ENCODE data around the gene ZNF423. TPM values are rescaled to one million over a fixed set of nuclear protein-coding genes. Genes with fewer than 3 reads are reported as not detected.
A peak's percentile ranks its signal among the peaks of the same experiment; 100 is the strongest.

Gene ZNF423
- polyA plus RNA-seq, 4 donors, result 0.54 to 10.3 (median 2.9) TPM; not detected in 1

DNA sequence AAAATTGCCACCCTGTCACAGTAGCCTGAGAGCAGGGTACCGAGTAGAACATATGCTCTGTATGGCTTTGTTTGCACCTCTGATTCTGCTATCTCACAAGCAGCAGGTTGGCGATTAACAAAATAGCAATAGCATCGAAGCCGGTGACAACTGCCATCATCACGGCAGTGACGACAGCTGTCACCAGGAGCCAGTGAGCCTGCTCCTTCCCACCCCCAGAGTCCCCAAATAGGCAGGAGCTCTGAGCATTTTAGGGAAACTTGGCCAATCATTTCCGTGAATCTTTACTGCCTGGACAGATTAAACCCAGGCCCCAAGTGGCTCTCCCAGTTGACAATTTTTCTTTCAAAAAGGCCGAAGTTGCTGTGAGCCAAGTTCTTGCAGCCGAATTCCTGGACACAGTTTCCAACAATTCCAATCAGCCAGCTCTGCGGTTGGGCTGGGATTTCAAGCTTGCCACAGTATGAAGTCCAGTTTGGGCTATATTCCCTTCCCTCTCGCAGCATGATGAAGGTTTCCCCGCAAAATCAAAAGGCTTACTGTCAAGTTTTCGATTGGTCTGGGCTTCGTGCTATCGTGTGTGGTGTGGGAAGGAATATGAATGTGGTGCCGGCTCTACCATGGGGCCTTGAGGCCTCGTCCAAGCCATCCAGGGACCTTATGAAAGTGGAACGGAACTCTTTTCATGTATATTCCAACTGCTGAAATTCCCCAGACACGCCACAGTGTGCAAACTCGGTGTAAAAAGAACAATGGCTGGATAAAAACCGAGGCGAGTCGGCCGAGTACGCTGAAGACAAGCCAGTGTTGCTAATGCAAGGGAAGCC lies 295.7 kb downstream of the ZNF423 start:
- peak overlapping the region in 1 of 3 donors; percentile 63 for H3K27ac ChIP-seq (ENCODE audit: low read depth in 1 of 3, low read length in 2 of 3)
- WGBS, 3 donors, result 69 to 86% (median 82%) methylated on average over 25 of the region's 25 CpGs

DNA sequence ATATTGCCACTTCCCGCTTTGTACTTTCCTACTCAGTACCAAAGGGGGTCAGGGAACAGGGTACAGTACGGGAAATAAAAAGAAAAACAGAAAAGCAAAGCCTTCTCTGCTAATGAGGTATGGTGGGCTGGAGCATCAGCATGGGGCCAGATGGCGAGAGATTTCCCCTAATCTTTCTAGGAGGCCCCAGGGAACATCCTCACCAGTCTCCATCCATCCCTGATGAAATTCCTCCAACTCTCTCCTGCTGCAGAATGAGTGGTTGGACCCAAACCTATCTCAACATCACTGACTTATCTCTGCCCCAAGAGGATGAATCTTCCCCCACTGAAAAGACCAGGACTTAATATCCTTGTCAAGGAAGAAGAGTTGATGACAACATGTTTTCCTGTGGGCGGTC lies 296.7 kb downstream of the ZNF423 start:
- Histone ChIP-seq H3K4me1 (ENCODE audit: control insufficient read depth in 3 of 3, insufficient read depth in 2 of 3, low read depth in 1 of 3, low read length in 2 of 3) (peaks cover 0 to 16% (median 0%) of the 10 kb centered on the region in 3 donors), H3K4me3 (ENCODE audit: low read depth in 1 of 3, low read length in 3 of 3) (no peak overlapping the region), H3K36me3 (ENCODE audit: control insufficient read depth in 3 of 3, insufficient read depth in 2 of 3, low read depth in 1 of 3, low read length in 3 of 3) (peaks cover 0 to 2% (median 0%) of the 10 kb centered on the region in 3 donors), H3K27ac (ENCODE audit: low read depth in 1 of 3, low read length in 2 of 3) (no peak overlapping the region), H3K27me3 (ENCODE audit: control insufficient read depth in 3 of 3, insufficient read depth in 3 of 3, low read length in 3 of 3) (peaks cover 0 to 2% (median 0%) of the 10 kb centered on the region in 3 donors), H3K9me3 (ENCODE audit: control insufficient read depth in 2 of 2, insufficient read depth in 1 of 2, low read depth in 1 of 2, low read length in 1 of 2) (no peaks in the 10 kb centered on the region)
- FAIRE-seq (no peak), DNase-seq (no peak)
- WGBS, 3 donors, result 65 to 89% (median 78%) methylated on average over 4 of the region's 4 CpGs

More for the DNA sequence above, 295.7 kb downstream of the ZNF423 start:
- H3K4me1 ChIP-seq (ENCODE audit: control insufficient read depth in 3 of 3, insufficient read depth in 2 of 3, low read depth in 1 of 3, low read length in 2 of 3), result peaks cover 0 to 16% (median 0%) of the 10 kb centered on the region in 3 donors
- no peaks in the 10 kb centered on the region for H3K9me3 ChIP-seq (ENCODE audit: control insufficient read depth in 2 of 2, insufficient read depth in 1 of 2, low read depth in 1 of 2, low read length in 1 of 2)
- DNase-seq (no peak), FAIRE-seq (no peak)
- H3K36me3 ChIP-seq (ENCODE audit: control insufficient read depth in 3 of 3, insufficient read depth in 2 of 3, low read depth in 1 of 3, low read length in 3 of 3), result peaks cover 0 to 2% (median 0%) of the 10 kb centered on the region in 3 donors
- no peak overlapping the region for H3K4me3 ChIP-seq (ENCODE audit: low read depth in 1 of 3, low read length in 3 of 3)
- peaks cover 0 to 2% (median 0%) of the 10 kb centered on the region in 3 donors for H3K27me3 ChIP-seq (ENCODE audit: control insufficient read depth in 3 of 3, insufficient read depth in 3 of 3, low read length in 3 of 3)

DNA sequence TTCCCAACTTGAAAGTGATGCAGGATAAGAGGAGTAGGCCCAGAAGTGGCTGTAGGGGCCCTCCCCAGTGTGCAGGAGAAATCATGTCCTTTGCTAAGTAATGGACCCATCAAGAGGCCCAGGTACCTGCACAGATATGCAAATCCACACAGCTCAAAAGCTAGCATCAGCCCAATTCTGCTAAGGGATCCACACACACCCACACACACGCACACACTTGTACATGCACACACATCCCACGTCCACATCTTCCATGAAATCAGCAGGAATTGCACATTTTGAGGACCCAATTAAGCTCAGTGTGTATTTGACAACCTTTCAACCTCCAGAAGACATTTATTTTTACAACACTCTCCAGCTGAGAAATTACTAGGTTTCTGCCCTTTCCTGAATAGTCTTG lies 297.5 kb downstream of the ZNF423 start:
- H3K4me1 ChIP-seq (ENCODE audit: control insufficient read depth in 3 of 3, insufficient read depth in 2 of 3, low read depth in 1 of 3, low read length in 2 of 3), result peaks cover 0 to 16% (median 0%) of the 10 kb centered on the region in 3 donors
- H3K9me3 ChIP-seq (ENCODE audit: control insufficient read depth in 2 of 2, insufficient read depth in 1 of 2, low read depth in 1 of 2, low read length in 1 of 2), result no peaks in the 10 kb centered on the region
- WGBS, 3 donors, result 51 to 91% (median 82%) methylated on average over 2 of the region's 2 CpGs
- no peak overlapping the region for H3K4me3 ChIP-seq (ENCODE audit: low read depth in 1 of 3, low read length in 3 of 3)
- H3K36me3 ChIP-seq (ENCODE audit: control insufficient read depth in 3 of 3, insufficient read depth in 2 of 3, low read depth in 1 of 3, low read length in 3 of 3), result peaks cover 0 to 2% (median 0%) of the 10 kb centered on the region in 3 donors
- DNase-seq (no peak), FAIRE-seq (no peak)
- no peak overlapping the region for H3K27ac ChIP-seq (ENCODE audit: low read depth in 1 of 3, low read length in 2 of 3)
- H3K27me3 ChIP-seq (ENCODE audit: control insufficient read depth in 3 of 3, insufficient read depth in 3 of 3, low read length in 3 of 3), result peaks cover 0 to 2% (median 0%) of the 10 kb centered on the region in 3 donors

DNA sequence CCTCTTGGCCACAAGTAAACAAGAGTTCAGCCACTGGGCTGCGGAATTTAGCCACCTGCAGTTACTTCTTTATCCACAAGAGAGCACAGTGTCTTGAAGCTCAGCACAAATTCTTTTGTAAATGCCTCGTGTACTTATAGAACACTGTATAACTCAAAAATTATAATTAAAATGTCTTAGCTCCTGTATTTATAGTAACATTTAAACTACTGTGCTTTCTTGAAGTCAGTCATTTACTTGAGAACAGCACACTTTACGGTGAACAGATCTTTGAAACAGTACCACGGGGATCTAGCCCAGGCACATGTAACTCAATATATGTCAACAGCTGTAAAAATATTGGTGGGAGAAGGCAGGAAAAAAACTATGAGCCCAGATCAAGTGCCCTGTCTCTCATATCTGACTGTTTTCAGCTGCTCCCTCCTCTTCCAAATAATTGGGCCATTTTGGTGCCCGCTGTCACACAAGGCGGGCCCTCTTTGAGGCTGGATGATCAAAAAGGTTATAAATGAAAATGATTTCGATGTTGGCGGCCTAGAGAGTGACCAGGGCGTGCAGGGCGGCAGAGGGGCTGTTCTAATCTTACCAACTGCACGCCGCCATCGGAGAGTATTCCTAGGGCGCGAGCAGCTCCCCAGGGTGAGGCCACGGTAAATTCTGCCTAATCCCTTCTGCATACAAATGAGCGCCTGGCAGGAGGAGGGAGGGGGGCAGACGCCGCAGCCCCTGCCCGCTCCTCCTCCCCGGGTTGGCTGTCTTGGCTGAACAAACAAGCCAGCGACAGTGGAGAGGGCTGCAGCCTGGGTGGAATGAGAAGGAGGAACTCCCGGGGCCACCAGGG lies 299.1 kb downstream of the ZNF423 start:
- H3K27me3 ChIP-seq (ENCODE audit: control insufficient read depth in 3 of 3, insufficient read depth in 3 of 3, low read length in 3 of 3), result peaks cover 0 to 2% (median 0%) of the 10 kb centered on the region in 3 donors
- FAIRE-seq (no peak), DNase-seq (peak in 1 of 2 donors; percentile 46)
- 31 to 55% (median 41%) methylated on average over 23 of the region's 23 CpGs for WGBS, 3 donors
- peaks cover 0 to 2% (median 0%) of the 10 kb centered on the region in 3 donors for H3K36me3 ChIP-seq (ENCODE audit: control insufficient read depth in 3 of 3, insufficient read depth in 2 of 3, low read depth in 1 of 3, low read length in 3 of 3)
- H3K27ac ChIP-seq (ENCODE audit: low read depth in 1 of 3, low read length in 2 of 3), result peak overlapping the region in 1 of 3 donors; percentile 8
- H3K4me1 ChIP-seq (ENCODE audit: control insufficient read depth in 3 of 3, insufficient read depth in 2 of 3, low read depth in 1 of 3, low read length in 2 of 3), result peaks cover 0 to 16% (median 0%) of the 10 kb centered on the region in 3 donors
- no peak overlapping the region for H3K4me3 ChIP-seq (ENCODE audit: low read depth in 1 of 3, low read length in 3 of 3)
- no peaks in the 10 kb centered on the region for H3K9me3 ChIP-seq (ENCODE audit: control insufficient read depth in 2 of 2, insufficient read depth in 1 of 2, low read depth in 1 of 2, low read length in 1 of 2)

DNA sequence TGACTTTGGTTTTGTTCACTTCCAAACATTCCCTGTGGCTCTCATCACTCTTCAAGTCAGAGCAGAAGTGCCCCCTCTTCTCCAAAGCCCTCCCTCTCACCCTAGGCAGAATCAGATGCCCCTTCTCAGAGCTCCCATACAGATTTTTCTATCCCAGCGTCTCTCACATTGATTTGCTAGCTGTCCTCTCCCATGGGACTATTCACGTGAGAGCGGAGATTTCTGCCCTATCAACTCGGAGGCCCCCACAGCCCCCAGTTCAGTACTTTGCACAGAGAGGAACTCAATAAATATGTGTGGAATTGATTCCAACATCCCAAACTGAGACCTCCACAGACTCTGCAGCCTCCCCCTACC lies 299.7 kb downstream of the ZNF423 start:
- Histone ChIP-seq H3K9me3 (ENCODE audit: control insufficient read depth in 2 of 2, insufficient read depth in 1 of 2, low read depth in 1 of 2, low read length in 1 of 2) (no peaks in the 10 kb centered on the region), H3K27ac (ENCODE audit: low read depth in 1 of 3, low read length in 2 of 3) (no peak overlapping the region), H3K27me3 (ENCODE audit: control insufficient read depth in 3 of 3, insufficient read depth in 3 of 3, low read length in 3 of 3) (peaks cover 0 to 2% (median 0%) of the 10 kb centered on the region in 3 donors), H3K4me3 (ENCODE audit: low read depth in 1 of 3, low read length in 3 of 3) (no peak overlapping the region), H3K4me1 (ENCODE audit: control insufficient read depth in 3 of 3, insufficient read depth in 2 of 3, low read depth in 1 of 3, low read length in 2 of 3) (peaks cover 0 to 20% (median 0%) of the 10 kb centered on the region in 3 donors), H3K36me3 (ENCODE audit: control insufficient read depth in 3 of 3, insufficient read depth in 2 of 3, low read depth in 1 of 3, low read length in 3 of 3) (peaks cover 0 to 2% (median 0%) of the 10 kb centered on the region in 3 donors)
- 56 to 74% (median 66%) methylated on average over 4 of the region's 4 CpGs for WGBS, 3 donors
- DNase-seq (no peak), FAIRE-seq (no peak)

DNA sequence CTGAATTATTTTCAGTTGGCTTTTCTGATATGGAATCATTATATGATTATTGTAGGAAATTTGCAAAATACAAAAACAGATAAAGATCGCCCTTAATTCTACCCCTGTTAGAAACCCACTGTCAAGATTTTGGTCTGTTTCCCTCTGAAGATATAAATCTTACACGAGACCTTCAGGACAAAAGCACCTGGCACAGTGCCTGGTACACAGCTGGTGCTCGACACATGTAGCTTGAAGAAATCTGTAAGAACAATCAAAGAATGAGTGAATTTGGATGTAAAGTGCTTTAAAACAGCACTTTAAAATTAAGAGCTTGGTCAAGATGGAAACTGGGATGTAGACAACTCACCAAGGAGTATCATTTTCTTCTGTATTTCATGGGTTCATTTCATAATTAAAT lies 301.2 kb downstream of the ZNF423 start:
- DNase-seq (no peak), FAIRE-seq (no peak)
- H3K4me3 ChIP-seq (ENCODE audit: low read depth in 1 of 3, low read length in 3 of 3), result no peak overlapping the region
- H3K4me1 ChIP-seq (ENCODE audit: control insufficient read depth in 3 of 3, insufficient read depth in 2 of 3, low read depth in 1 of 3, low read length in 2 of 3), result peaks cover 0 to 20% (median 0%) of the 10 kb centered on the region in 3 donors
- WGBS, 3 donors, result 42 to 57% (median 48%) methylated on average over 3 of the region's 3 CpGs
- peaks cover 0 to 2% (median 0%) of the 10 kb centered on the region in 3 donors for H3K27me3 ChIP-seq (ENCODE audit: control insufficient read depth in 3 of 3, insufficient read depth in 3 of 3, low read length in 3 of 3)
- H3K9me3 ChIP-seq (ENCODE audit: control insufficient read depth in 2 of 2, insufficient read depth in 1 of 2, low read depth in 1 of 2, low read length in 1 of 2), result no peaks in the 10 kb centered on the region
- no peak overlapping the region for H3K27ac ChIP-seq (ENCODE audit: low read depth in 1 of 3, low read length in 2 of 3)
- H3K36me3 ChIP-seq (ENCODE audit: control insufficient read depth in 3 of 3, insufficient read depth in 2 of 3, low read depth in 1 of 3, low read length in 3 of 3), result peaks cover 0 to 2% (median 0%) of the 10 kb centered on the region in 3 donors

DNA sequence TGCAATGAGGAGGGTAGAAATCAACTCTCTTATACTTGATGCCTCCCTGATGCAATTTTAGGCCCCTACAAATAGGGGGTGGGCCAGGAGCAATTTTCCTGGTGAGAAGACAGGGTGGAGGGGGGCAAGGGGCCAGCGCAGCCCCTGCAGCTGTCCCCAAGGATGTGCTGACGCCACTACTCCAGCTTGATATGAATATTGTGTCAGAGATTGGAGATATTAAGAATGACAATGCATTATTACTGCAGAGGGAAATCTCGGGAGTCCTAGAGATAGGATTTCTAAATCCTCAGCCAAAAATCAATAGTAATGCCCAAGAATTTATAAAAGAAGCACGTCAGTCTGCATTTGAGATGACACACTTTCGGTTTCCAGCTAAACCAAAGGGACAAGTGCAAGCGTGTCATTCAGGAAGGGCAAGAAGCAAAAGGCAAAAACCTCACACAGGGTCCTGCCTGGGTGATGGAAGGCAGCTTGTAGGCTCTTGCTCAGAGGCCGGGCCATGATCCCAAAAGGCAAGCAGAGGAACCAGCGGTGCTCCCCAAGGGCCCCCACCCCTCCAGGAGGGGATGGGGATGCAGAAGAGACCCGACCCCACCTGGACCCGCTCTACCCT lies 303.5 kb downstream of the ZNF423 start:
- no peak overlapping the region for H3K4me3 ChIP-seq (ENCODE audit: low read depth in 1 of 3, low read length in 3 of 3)
- H3K4me1 ChIP-seq (ENCODE audit: control insufficient read depth in 3 of 3, insufficient read depth in 2 of 3, low read depth in 1 of 3, low read length in 2 of 3), result peaks cover 0 to 15% (median 0%) of the 10 kb centered on the region in 3 donors
- 59 to 72% (median 65%) methylated on average over 10 of the region's 10 CpGs for WGBS, 3 donors
- no peak overlapping the region for H3K27ac ChIP-seq (ENCODE audit: low read depth in 1 of 3, low read length in 2 of 3)
- FAIRE-seq, result no peak
- peaks cover 0 to 2% (median 0%) of the 10 kb centered on the region in 3 donors for H3K27me3 ChIP-seq (ENCODE audit: control insufficient read depth in 3 of 3, insufficient read depth in 3 of 3, low read length in 3 of 3)
- DNase-seq, result no peak
- no peaks in the 10 kb centered on the region for H3K9me3 ChIP-seq (ENCODE audit: control insufficient read depth in 2 of 2, insufficient read depth in 1 of 2, low read depth in 1 of 2, low read length in 1 of 2)
- H3K36me3 ChIP-seq (ENCODE audit: control insufficient read depth in 3 of 3, insufficient read depth in 2 of 3, low read depth in 1 of 3, low read length in 3 of 3), result no peaks in the 10 kb centered on the region

DNA sequence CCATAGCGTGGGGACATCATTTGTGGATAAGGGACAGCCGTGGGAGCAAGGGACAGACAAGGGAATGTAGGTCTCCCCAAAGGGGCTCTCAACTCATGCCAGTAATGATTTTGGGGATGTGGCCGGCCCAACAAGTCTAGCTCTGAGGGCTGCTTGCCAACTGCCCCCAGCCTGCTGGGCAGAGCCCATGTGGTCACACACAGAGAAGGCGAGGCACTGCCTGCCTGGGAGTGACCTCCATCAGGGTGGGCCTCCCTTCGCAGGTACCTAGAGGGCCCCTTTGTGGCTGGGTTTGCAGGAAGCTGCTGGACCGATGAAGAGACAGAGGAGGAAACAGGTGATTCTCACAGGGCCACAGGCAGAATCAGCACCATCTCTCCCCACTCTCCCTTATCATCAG lies 305.2 kb downstream of the ZNF423 start:
- Histone ChIP-seq H3K27ac (ENCODE audit: low read depth in 1 of 3, low read length in 2 of 3) (no peak overlapping the region), H3K27me3 (ENCODE audit: control insufficient read depth in 3 of 3, insufficient read depth in 3 of 3, low read length in 3 of 3) (no peaks in the 10 kb centered on the region), H3K36me3 (ENCODE audit: control insufficient read depth in 3 of 3, insufficient read depth in 2 of 3, low read depth in 1 of 3, low read length in 3 of 3) (no peaks in the 10 kb centered on the region), H3K4me3 (ENCODE audit: low read depth in 1 of 3, low read length in 3 of 3) (no peak overlapping the region), H3K4me1 (ENCODE audit: control insufficient read depth in 3 of 3, insufficient read depth in 2 of 3, low read depth in 1 of 3, low read length in 2 of 3) (peaks cover 0 to 4% (median 0%) of the 10 kb centered on the region in 3 donors), H3K9me3 (ENCODE audit: control insufficient read depth in 2 of 2, insufficient read depth in 1 of 2, low read depth in 1 of 2, low read length in 1 of 2) (no peaks in the 10 kb centered on the region)
- FAIRE-seq, result no peak
- DNase-seq, result no peak
- WGBS, 3 donors, result 81 to 95% (median 83%) methylated on average over 6 of the region's 6 CpGs

All from small intestine (tissue), 7 donors.